ENCODE data around the gene ADARB2. TPM values are rescaled to one million over a fixed set of nuclear protein-coding genes. Genes with fewer than 3 reads are reported as not detected.
"Not testable (repeated sequence)": the region's sequence is repeated elsewhere in the genome, so short reads cannot be mapped to it uniquely, and the experiment has no call there.

The ADARB2 gene
- total RNA-seq, 6 donors from 2014 or later: 0.69 to 5.2 (median 1.8) TPM

DNA sequence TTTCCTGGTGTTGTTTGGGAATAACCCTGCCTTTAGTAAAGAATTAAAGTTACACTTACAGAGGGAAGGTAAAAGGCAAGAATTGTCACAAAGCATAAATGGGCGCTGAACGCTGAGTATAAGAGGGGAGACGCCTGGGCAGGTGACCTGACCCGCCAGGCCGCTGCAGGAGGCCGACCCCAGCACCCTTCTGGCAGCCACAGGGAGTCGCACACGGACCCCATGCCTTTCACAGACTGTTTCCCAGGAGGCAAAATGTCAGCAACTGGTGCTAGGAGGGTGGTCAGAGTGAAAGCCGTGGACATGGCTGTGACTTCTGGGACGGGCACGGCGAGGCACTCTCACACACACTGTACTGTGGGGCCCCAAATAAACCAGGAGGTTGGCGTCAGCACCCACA is 392.9 kb downstream of the ADARB2 start:
- ATAC-seq (ENCODE audit: low FRiP score in 2 of 2) (no peak), DNase-seq (no peak)
- TF ChIP-seq POLR2A (IDR thresholded peaks at IDR 0.05): no peak
- TF ChIP-seq POLR2AphosphoS5 (IDR thresholded peaks at IDR 0.05): no peak
- no peak for TF ChIP-seq EP300 (IDR thresholded peaks at IDR 0.05)
- no peak overlapping the region for H3K27ac ChIP-seq
- no peaks in the 10 kb centered on the region for H3K36me3 ChIP-seq
- H3K4me3 ChIP-seq: no peak overlapping the region
- H3K27me3 ChIP-seq: no peaks in the 10 kb centered on the region
- H3K4me1 ChIP-seq: no peaks in the 10 kb centered on the region
- no peaks in the 10 kb centered on the region for H3K9me3 ChIP-seq
- 88 to 93% methylated on average over 11 to 13 of the region's 13 CpGs for WGBS, 2 donors

DNA sequence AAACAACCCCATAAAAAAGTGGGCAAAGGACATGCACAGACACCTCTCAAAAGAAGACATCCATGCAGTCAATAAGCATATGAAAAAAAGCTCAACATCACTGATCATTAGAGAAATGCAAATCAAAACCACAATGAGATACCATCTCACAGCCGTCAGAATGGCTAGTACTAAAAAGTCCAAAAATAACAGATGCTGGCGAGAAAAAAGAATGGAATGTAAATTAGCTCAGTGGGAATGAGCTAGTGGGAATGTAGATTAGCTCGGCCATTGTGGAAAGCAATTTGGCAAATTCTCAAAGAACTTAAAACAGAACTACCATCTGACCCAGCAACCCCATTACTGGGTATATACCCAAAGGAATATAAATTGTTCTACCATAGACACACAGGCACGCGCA is 394.1 kb downstream of the ADARB2 start:
- H3K36me3 ChIP-seq: no peaks in the 10 kb centered on the region
- WGBS, 2 donors: 73 to 79% methylated on average over 5 of the region's 5 CpGs
- no peak overlapping the region for H3K4me3 ChIP-seq
- no peaks in the 10 kb centered on the region for H3K9me3 ChIP-seq
- TF ChIP-seq POLR2AphosphoS5 (IDR thresholded peaks at IDR 0.05): no peak
- TF ChIP-seq EP300 (IDR thresholded peaks at IDR 0.05): no peak
- TF ChIP-seq, protein P1, sequence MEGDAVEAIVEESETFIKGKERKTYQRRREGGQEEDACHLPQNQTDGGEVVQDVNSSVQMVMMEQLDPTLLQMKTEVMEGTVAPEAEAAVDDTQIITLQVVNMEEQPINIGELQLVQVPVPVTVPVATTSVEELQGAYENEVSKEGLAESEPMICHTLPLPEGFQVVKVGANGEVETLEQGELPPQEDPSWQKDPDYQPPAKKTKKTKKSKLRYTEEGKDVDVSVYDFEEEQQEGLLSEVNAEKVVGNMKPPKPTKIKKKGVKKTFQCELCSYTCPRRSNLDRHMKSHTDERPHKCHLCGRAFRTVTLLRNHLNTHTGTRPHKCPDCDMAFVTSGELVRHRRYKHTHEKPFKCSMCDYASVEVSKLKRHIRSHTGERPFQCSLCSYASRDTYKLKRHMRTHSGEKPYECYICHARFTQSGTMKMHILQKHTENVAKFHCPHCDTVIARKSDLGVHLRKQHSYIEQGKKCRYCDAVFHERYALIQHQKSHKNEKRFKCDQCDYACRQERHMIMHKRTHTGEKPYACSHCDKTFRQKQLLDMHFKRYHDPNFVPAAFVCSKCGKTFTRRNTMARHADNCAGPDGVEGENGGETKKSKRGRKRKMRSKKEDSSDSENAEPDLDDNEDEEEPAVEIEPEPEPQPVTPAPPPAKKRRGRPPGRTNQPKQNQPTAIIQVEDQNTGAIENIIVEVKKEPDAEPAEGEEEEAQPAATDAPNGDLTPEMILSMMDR (IDR thresholded peaks at IDR 0.05): no peak
- TF ChIP-seq POLR2A (IDR thresholded peaks at IDR 0.05): no peak
- no peak overlapping the region for H3K27ac ChIP-seq
- ATAC-seq (ENCODE audit: low FRiP score in 2 of 2) (no peak), DNase-seq (no peak)
- H3K27me3 ChIP-seq: no peaks in the 10 kb centered on the region
- no peaks in the 10 kb centered on the region for H3K4me1 ChIP-seq

DNA sequence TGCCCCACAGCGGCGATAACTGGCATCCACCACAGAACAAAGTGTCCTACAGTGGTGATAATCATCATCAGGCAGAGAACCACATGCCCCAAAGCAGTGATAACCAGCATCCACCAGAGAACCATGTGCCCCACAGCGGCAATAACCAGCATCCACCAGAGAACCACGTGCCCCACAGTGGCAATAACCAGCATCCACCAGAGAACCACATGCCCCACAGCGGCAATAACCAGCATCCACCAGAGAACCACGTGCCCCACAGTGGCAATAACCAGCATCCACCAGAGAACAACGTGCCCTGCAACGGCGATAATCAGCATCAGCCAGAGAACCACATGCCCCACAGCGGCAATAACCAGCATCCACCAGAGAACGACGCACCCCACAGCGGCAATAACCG is 396.3 kb downstream of the ADARB2 start:
- 85 to 96% methylated on average over 8 to 14 of the region's 14 CpGs for WGBS, 2 donors
- ATAC-seq (ENCODE audit: low FRiP score in 2 of 2); H3K4me3 ChIP-seq; H3K9me3 ChIP-seq; H3K36me3 ChIP-seq; H3K27ac ChIP-seq; H3K4me1 ChIP-seq; H3K27me3 ChIP-seq; DNase-seq: not testable (repeated sequence)

DNA sequence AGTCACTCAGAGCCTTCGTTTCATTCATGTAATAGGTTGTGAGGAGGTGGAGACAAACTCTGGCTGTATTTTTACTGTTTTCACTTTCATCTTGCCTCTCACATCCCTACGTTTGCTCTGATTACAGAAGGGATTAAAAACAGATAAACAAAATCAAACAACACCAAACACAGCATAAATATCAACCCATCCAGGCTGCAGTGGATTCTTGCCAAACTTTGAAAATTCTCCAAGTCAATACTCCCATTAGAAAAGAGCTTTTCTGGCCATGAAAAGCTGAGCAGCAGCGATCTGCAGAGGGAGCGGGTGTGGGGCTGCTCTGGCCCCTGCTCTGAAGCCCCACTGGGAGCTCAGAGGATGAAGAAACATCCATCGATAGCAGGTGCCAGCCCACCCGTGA is 397.9 kb downstream of the ADARB2 start:
- H3K36me3 ChIP-seq: no peaks in the 10 kb centered on the region
- 62 to 76% methylated on average over 6 of the region's 6 CpGs for WGBS, 2 donors
- DNase-seq: no peak

DNA sequence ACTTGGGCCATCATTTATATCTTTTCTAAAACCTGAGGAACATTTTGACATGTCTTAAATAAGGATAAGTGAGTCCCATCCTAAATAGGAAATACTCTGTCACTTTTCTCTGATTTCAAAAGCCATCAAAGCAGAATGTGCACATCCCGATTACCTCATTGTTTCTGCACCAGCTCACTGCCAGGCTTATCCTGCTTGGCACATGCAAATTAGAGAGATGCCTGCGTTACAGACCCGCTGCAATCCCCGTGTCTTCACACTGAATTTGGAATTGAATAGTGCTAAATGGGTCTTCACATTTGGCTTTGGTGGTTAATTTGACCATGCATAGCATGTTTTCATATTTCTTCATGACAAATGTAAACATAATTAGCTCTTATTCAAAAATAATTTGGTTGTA is 401.7 kb downstream of the ADARB2 start:
- Histone ChIP-seq H3K9me3 (no peaks in the 10 kb centered on the region), H3K27ac (no peak overlapping the region), H3K36me3 (no peaks in the 10 kb centered on the region), H3K4me3 (no peak overlapping the region), H3K27me3 (no peaks in the 10 kb centered on the region), H3K4me1 (no peaks in the 10 kb centered on the region)
- DNase-seq (no peak), ATAC-seq (ENCODE audit: low FRiP score in 2 of 2) (no peak)
- TF ChIP-seq EP300 (IDR thresholded peaks at IDR 0.05) (no peak), POLR2A (IDR thresholded peaks at IDR 0.05) (no peak), POLR2AphosphoS5 (IDR thresholded peaks at IDR 0.05) (no peak)
- TF ChIP-seq, protein P1 (IDR thresholded peaks at IDR 0.05): no peak
- WGBS, 2 donors: 65 to 75% methylated on average over 4 of the region's 4 CpGs

More for the DNA sequence above, 397.9 kb downstream of the ADARB2 start:
- ATAC-seq (ENCODE audit: low FRiP score in 2 of 2): no peak
- no peaks in the 10 kb centered on the region for H3K27me3 ChIP-seq
- no peaks in the 10 kb centered on the region for H3K9me3 ChIP-seq
- no peaks in the 10 kb centered on the region for H3K4me1 ChIP-seq
- H3K4me3 ChIP-seq: no peak overlapping the region
- H3K27ac ChIP-seq: no peak overlapping the region
- TF ChIP-seq, protein P1 (IDR thresholded peaks at IDR 0.05): no peak
- TF ChIP-seq POLR2A (IDR thresholded peaks at IDR 0.05) (no peak), EP300 (IDR thresholded peaks at IDR 0.05) (no peak), POLR2AphosphoS5 (IDR thresholded peaks at IDR 0.05) (no peak)

DNA sequence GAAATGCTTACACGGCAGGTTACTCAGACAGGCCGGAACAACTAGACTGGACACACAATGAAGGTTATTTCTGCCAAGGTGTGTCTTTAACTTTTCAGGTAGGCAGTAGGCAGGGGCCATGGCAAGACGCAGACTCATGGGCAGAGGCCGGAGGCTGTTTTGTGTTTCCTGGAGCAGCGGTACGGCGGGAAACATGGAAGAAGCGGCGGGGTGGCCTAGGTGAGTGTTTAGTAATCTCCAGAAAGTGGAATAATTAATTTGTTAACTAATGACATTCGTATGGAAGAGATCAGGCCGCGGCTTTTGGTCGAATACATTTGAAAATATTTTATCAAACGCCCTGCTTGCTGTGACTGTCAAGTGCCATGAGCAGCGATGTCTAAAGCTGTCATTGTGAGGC is 403.3 kb downstream of the ADARB2 start:
- Histone ChIP-seq H3K36me3 (no peaks in the 10 kb centered on the region), H3K4me3 (no peak overlapping the region), H3K27me3 (no peaks in the 10 kb centered on the region), H3K4me1 (no peaks in the 10 kb centered on the region), H3K27ac (no peak overlapping the region), H3K9me3 (no peaks in the 10 kb centered on the region)
- ATAC-seq (ENCODE audit: low FRiP score in 2 of 2): no peak
- WGBS, 2 donors: 92 to 93% methylated on average over 15 of the region's 15 CpGs
- no peak for DNase-seq
- TF ChIP-seq POLR2A (IDR thresholded peaks at IDR 0.05): no peak
- TF ChIP-seq EP300 (IDR thresholded peaks at IDR 0.05): no peak
- TF ChIP-seq, protein P1 (IDR thresholded peaks at IDR 0.05): no peak
- no peak for TF ChIP-seq POLR2AphosphoS5 (IDR thresholded peaks at IDR 0.05)
